ENCODE data around the gene ZNF322.

- TF ChIP-seq CTCF (IDR thresholded peaks at IDR 0.05 in 8 of 11, conservative IDR thresholded peaks at IDR 0.05 in 3 of 11), result no peak
- no peak for TF ChIP-seq POLR2A (IDR thresholded peaks at IDR 0.05)
- TF ChIP-seq POLR2AphosphoS5 (IDR thresholded peaks at IDR 0.05), result no peak
These were observed 31.7 kb downstream of the ZNF322 start for GRCh38 chr6:26627843-26628242.
